Osteoblast (primary cell): ENCODE results near the gene MLPH. TPM values are rescaled to one million over a fixed set of nuclear protein-coding genes. Genes with fewer than 3 reads are reported as not detected.

ENCODE experiments used
- DNase-seq: peaks from one replicate; pipeline ENCODE4 v3.0.0; 2011; ENCODE audit warnings: low spot score, mixed read lengths; ENCODE audit not compliant: insufficient read length; ENCODE audit errors: missing footprints
- H2AFZ ChIP-seq: 2 replicates; pipeline ENCODE4 v1.6.0; 2011; ENCODE audit warnings: mild to moderate bottlenecking, low read length
- H3K27ac ChIP-seq: 2 replicates; pipeline ENCODE4 v1.5.1; 2011; ENCODE audit warnings: mild to moderate bottlenecking, low read depth, low read length, moderate library complexity
- H3K27me3 ChIP-seq: 2 replicates; pipeline ENCODE4 v1.6.0; 2012; ENCODE audit warnings: mild to moderate bottlenecking, control low read depth, inconsistent platforms, low read length, moderate library complexity; ENCODE audit not compliant: insufficient read depth
- H3K36me3 ChIP-seq: 2 replicates; pipeline ENCODE4 v1.5.1; 2011; ENCODE audit warnings: mild to moderate bottlenecking, low read length, control low read depth, moderate library complexity; ENCODE audit not compliant: insufficient read depth
- H3K4me1 ChIP-seq: 2 replicates; pipeline ENCODE4 v1.5.1; 2011; ENCODE audit warnings: mild to moderate bottlenecking, low read length, control low read depth, moderate library complexity; ENCODE audit not compliant: insufficient read depth
- H3K4me2 ChIP-seq: 2 replicates; pipeline ENCODE4 v1.6.0; 2011; ENCODE audit warnings: mild to moderate bottlenecking, low read length; ENCODE audit not compliant: insufficient read depth
- H3K4me3 ChIP-seq: fragments of 200-600 bp; sonication (generic); 3 replicates; pipeline ENCODE4 v1.5.1; 2012; ENCODE audit warnings: mild to moderate bottlenecking, low read length, inconsistent platforms; ENCODE audit not compliant: insufficient read depth
- H3K79me2 ChIP-seq: 2 replicates; pipeline ENCODE4 v1.6.0; 2012; ENCODE audit warnings: mild to moderate bottlenecking, low read length, control low read depth, inconsistent platforms; ENCODE audit not compliant: insufficient read depth
- H3K9me3 ChIP-seq: 2 replicates; pipeline ENCODE4 v1.5.1; 2011; ENCODE audit warnings: low read depth, low read length, control low read depth
- H4K20me1 ChIP-seq: 2 replicates; pipeline ENCODE4 v1.6.0; 2012; ENCODE audit warnings: mild to moderate bottlenecking, low read length, control low read depth; ENCODE audit not compliant: insufficient read depth
- CTCF ChIP-seq: IDR thresholded peaks from 2 replicates; pipeline ENCODE4 v1.5.1; 2011; ENCODE audit warnings: mild to moderate bottlenecking, low read depth, low read length, moderate library complexity; ENCODE audit errors: extremely low read depth
- total RNA-seq: library from RNA; depleted of rRNA; stranded (reverse); fragments of >200 nt; gene quantifications from 2 replicates; pipeline ENCODE4 v1.2.3, GENCODE V29; 2012

Gene MLPH
- total RNA-seq, 1 donor = 25.7 TPM

- Histone ChIP-seq H3K4me1 (peaks cover 5% of the 10 kb centered on the region), H2AFZ (peak overlapping the region; percentile 47), H3K27me3 (no peaks in the 10 kb centered on the region), H3K4me2 (no peak overlapping the region), H3K79me2 (peaks cover 82% of the 10 kb centered on the region), H3K9me3 (no peaks in the 10 kb centered on the region), H4K20me1 (peaks cover 3% of the 10 kb centered on the region), H3K27ac (no peak overlapping the region), H3K36me3 (peaks cover 53% of the 10 kb centered on the region), H3K4me3 (no peak overlapping the region)
- TF ChIP-seq CTCF = no peak
- DNase-seq = no peak
These were observed 22.9 kb downstream of the MLPH start for GRCh38 chr2:237509905-237510304.

GRCh38 chr2:237510502-237511217 lies 23.6 kb downstream of the MLPH start:
- no peaks in the 10 kb centered on the region for H3K27me3 ChIP-seq
- H3K36me3 ChIP-seq = peaks cover 55% of the 10 kb centered on the region
- H4K20me1 ChIP-seq = peaks cover 3% of the 10 kb centered on the region
- DNase-seq = no peak
- H3K4me1 ChIP-seq = peaks cover 5% of the 10 kb centered on the region
- no peak overlapping the region for H2AFZ ChIP-seq
- H3K27ac ChIP-seq = peak overlapping the region; percentile 36
- H3K4me3 ChIP-seq = no peak overlapping the region
- H3K4me2 ChIP-seq = no peak overlapping the region
- no peaks in the 10 kb centered on the region for H3K9me3 ChIP-seq
- TF ChIP-seq CTCF = no peak
- peaks cover 78% of the 10 kb centered on the region for H3K79me2 ChIP-seq

GRCh38 chr2:237511433-237511832 lies 24.4 kb downstream of the MLPH start:
- Histone ChIP-seq H3K27ac (no peak overlapping the region), H3K9me3 (no peaks in the 10 kb centered on the region), H3K4me3 (no peak overlapping the region), H4K20me1 (peaks cover 3% of the 10 kb centered on the region), H3K4me2 (no peak overlapping the region), H3K79me2 (peaks cover 77% of the 10 kb centered on the region), H3K4me1 (peaks cover 5% of the 10 kb centered on the region), H3K36me3 (peaks cover 52% of the 10 kb centered on the region), H3K27me3 (no peaks in the 10 kb centered on the region), H2AFZ (no peak overlapping the region)
- DNase-seq = no peak
- no peak for TF ChIP-seq CTCF

GRCh38 chr2:237511885-237512405 lies 24.9 kb downstream of the MLPH start:
- no peaks in the 10 kb centered on the region for H3K27me3 ChIP-seq
- peaks cover 54% of the 10 kb centered on the region for H3K36me3 ChIP-seq
- no peaks in the 10 kb centered on the region for H3K9me3 ChIP-seq
- no peak for TF ChIP-seq CTCF
- peaks cover 79% of the 10 kb centered on the region for H3K79me2 ChIP-seq
- H3K27ac ChIP-seq = peak overlapping the region; percentile 66
- H2AFZ ChIP-seq = no peak overlapping the region
- H4K20me1 ChIP-seq = peaks cover 3% of the 10 kb centered on the region
- no peak for DNase-seq
- H3K4me3 ChIP-seq = no peak overlapping the region
- H3K4me1 ChIP-seq = peaks cover 5% of the 10 kb centered on the region
- H3K4me2 ChIP-seq = no peak overlapping the region
